Neural progenitor cell (in vitro differentiated cells): ENCODE results near the gene RPL9. TPM values are rescaled to one million over a fixed set of nuclear protein-coding genes. Genes with fewer than 3 reads are reported as not detected.

Source experiments
- DNase-seq: peaks from one replicate; pipeline ENCODE4 v3.0.0-alpha.2; 2016; ENCODE audit warnings: low spot score
- H2AFZ ChIP-seq: fragments of 200-600 bp; sonication (generic); replicated peaks from 2 replicates; pipeline ENCODE4 v1.6.1; 2016; ENCODE audit warnings: antibody characterized with exemption
- H3F3A ChIP-seq: fragments of 200-600 bp; sonication (generic); 2 replicates; pipeline ENCODE4 v1.6.1; 2016; ENCODE audit warnings: antibody characterized with exemption, low read depth
- H3K27ac ChIP-seq: fragments of 200-600 bp; sonication (generic); 2 replicates; pipeline ENCODE4 v1.5.1; 2016; ENCODE audit warnings: mild to moderate bottlenecking
- H3K27me3 ChIP-seq: fragments of 200-600 bp; sonication (generic); 2 replicates; pipeline ENCODE4 v1.6.1; 2016; ENCODE audit warnings: mild to moderate bottlenecking, moderate library complexity
- H3K36me3 ChIP-seq: fragments of 200-600 bp; sonication (generic); 2 replicates; pipeline ENCODE4 v1.5.1; 2016
- H3K4me1 ChIP-seq: fragments of 200-600 bp; sonication (generic); 2 replicates; pipeline ENCODE4 v1.6.1; 2016; ENCODE audit warnings: mixed run types
- H3K4me2 ChIP-seq: fragments of 200-600 bp; sonication (generic); 2 replicates; pipeline ENCODE4 v1.6.1; 2016
- H3K4me3 ChIP-seq: fragments of 200-600 bp; sonication (generic); 2 replicates; pipeline ENCODE4 v1.5.1; 2016
- H3K79me2 ChIP-seq: fragments of 200-600 bp; sonication (generic); 2 replicates; pipeline ENCODE4 v1.6.1; 2016; ENCODE audit warnings: low read depth
- H3K9ac ChIP-seq: fragments of 200-600 bp; sonication (generic); 2 replicates; pipeline ENCODE4 v1.6.1; 2016
- H3K9me3 ChIP-seq: fragments of 200-600 bp; sonication (generic); 2 replicates; pipeline ENCODE4 v1.5.1; 2016; ENCODE audit warnings: low read depth
- H4K20me1 ChIP-seq: fragments of 200-600 bp; sonication (generic); 2 replicates; pipeline ENCODE4 v1.6.1; 2016; ENCODE audit warnings: low read depth
- H3K27ac Mint-ChIP-seq: 3 replicates; pipeline ENCODE4 v1.8.0; 2021; ENCODE audit warnings: mixed read lengths
- H3K27me3 Mint-ChIP-seq: 2 replicates; pipeline ENCODE4 v1.8.0; 2022; ENCODE audit warnings: low read depth, mild to moderate bottlenecking, inconsistent platforms, moderate library complexity, mixed read lengths; ENCODE audit not compliant: insufficient read depth
- H3K36me3 Mint-ChIP-seq: 3 replicates; pipeline ENCODE4 v1.8.0; 2021; ENCODE audit warnings: mixed read lengths
- H3K4me1 Mint-ChIP-seq: 3 replicates; pipeline ENCODE4 v1.8.0; 2021; ENCODE audit warnings: mixed read lengths
- H3K4me3 Mint-ChIP-seq: 3 replicates; pipeline ENCODE4 v1.8.0; 2021; ENCODE audit warnings: mild to moderate bottlenecking, moderate library complexity, mixed read lengths
- H3K9me3 Mint-ChIP-seq: 3 replicates; pipeline ENCODE4 v1.8.0; 2020; ENCODE audit warnings: mixed read lengths
- EZH2 ChIP-seq: fragments of 200-600 bp; sonication (generic); IDR thresholded peaks from 2 replicates; pipeline ENCODE4 v1.6.1; 2017; ENCODE audit warnings: antibody characterized with exemption, mild to moderate bottlenecking, moderate library complexity
- EZH2phosphoT487 ChIP-seq: fragments of 200-600 bp; sonication (generic); IDR thresholded peaks from 2 replicates; pipeline ENCODE4 v1.6.1; 2017; ENCODE audit warnings: antibody characterized with exemption
- total RNA-seq: library from RNA; depleted of rRNA; stranded (reverse); fragments of >200 nt; gene quantifications from 2 replicates; pipeline ENCODE4 v1.2.3, GENCODE V29; 2015; ENCODE audit warnings: low replicate concordance
- TF ChIP-seq, protein P1 (sequence below): fragments of 200-600 bp; sonication (generic); IDR thresholded peaks from 2 replicates; pipeline ENCODE4 v1.5.1; 2017; ENCODE audit warnings: antibody characterized with exemption, mild to moderate bottlenecking

Gene RPL9
- total RNA-seq, 1 donor from 2014 or later, result 6,671 TPM

DNA sequence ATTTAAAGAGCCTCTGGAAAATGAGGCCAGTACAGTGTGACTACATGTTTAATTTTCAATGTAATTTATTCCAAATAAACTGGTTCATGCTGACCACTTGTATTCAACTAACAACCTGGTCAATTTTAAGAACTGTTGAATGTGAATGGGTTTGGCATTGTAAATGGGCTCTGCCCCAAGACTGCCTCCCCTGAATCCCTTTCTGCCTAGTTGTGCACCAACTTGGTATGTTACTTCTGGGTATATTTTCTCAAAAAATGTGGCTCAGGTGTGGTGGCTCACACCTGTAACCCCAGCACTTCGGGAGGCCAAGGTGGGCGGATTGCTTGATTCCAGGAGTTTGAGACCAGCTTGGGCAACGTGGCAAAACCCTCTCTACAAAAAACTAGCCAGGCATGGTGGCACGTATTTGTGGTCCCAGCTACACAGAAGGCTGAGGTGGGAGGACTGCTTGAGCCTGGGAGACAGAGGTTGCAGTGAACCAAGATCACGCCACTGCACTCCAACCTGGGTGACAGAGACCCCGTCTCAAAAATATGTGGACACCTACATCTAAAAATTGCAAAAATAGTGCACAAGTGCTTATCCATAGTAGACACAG is 7.2 kb downstream of the RPL9 start:
- no peak overlapping the region for H3K4me3 ChIP-seq
- peaks cover 6% of the 10 kb centered on the region for H3K4me1 ChIP-seq
- no peak overlapping the region for H3K4me3 Mint-ChIP-seq
- H3K9ac ChIP-seq, result no peak overlapping the region
- H3F3A ChIP-seq, result peaks cover 85% of the 10 kb centered on the region
- peaks cover 30% of the 10 kb centered on the region for H3K79me2 ChIP-seq
- peaks cover 39% of the 10 kb centered on the region for H3K36me3 ChIP-seq
- H2AFZ ChIP-seq, result no peak overlapping the region
- H3K9me3 ChIP-seq, result no peaks in the 10 kb centered on the region
- peaks cover 49% of the 10 kb centered on the region for H4K20me1 ChIP-seq
- no peaks in the 10 kb centered on the region for H3K9me3 Mint-ChIP-seq
- no peak overlapping the region for H3K27ac Mint-ChIP-seq
- H3K27ac ChIP-seq, result no peak overlapping the region
- H3K36me3 Mint-ChIP-seq, result peaks cover 31% of the 10 kb centered on the region
- H3K4me2 ChIP-seq, result no peak overlapping the region
- DNase-seq, result no peak
- H3K27me3 Mint-ChIP-seq, result peaks cover 2% of the 10 kb centered on the region
- H3K27me3 ChIP-seq, result no peaks in the 10 kb centered on the region
- TF ChIP-seq, protein P1, sequence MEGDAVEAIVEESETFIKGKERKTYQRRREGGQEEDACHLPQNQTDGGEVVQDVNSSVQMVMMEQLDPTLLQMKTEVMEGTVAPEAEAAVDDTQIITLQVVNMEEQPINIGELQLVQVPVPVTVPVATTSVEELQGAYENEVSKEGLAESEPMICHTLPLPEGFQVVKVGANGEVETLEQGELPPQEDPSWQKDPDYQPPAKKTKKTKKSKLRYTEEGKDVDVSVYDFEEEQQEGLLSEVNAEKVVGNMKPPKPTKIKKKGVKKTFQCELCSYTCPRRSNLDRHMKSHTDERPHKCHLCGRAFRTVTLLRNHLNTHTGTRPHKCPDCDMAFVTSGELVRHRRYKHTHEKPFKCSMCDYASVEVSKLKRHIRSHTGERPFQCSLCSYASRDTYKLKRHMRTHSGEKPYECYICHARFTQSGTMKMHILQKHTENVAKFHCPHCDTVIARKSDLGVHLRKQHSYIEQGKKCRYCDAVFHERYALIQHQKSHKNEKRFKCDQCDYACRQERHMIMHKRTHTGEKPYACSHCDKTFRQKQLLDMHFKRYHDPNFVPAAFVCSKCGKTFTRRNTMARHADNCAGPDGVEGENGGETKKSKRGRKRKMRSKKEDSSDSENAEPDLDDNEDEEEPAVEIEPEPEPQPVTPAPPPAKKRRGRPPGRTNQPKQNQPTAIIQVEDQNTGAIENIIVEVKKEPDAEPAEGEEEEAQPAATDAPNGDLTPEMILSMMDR, result no peak
- TF ChIP-seq EZH2 (no peak), EZH2phosphoT487 (no peak)
- peaks cover under 1% of the 10 kb centered on the region for H3K4me1 Mint-ChIP-seq

DNA sequence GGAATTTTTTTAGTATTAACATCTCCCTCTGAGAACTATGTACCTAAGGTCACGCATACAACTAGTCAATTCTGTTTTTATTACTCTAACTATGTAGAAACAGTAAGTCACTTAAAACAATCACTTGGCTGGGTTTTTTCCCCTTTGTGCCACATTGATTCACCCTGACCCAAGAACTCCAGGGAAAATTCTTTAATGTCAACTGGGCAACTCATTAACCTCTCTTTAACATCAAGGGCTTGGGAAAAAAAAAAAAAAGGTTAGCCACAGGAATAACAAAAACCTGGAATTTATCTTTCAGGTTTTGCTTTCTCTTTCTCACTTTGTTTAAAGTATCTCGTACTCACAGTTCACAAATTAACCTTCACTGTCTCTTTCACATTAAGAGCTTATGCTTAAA is 8.1 kb downstream of the RPL9 start:
- peaks cover 40% of the 10 kb centered on the region for H4K20me1 ChIP-seq
- peak overlapping the region; percentile 27 for H3K27ac ChIP-seq
- H3K4me3 ChIP-seq, result no peak overlapping the region
- peaks cover 21% of the 10 kb centered on the region for H3K79me2 ChIP-seq
- H3K27ac Mint-ChIP-seq, result no peak overlapping the region
- no peaks in the 10 kb centered on the region for H3K9me3 ChIP-seq
- H3K4me1 ChIP-seq, result no peaks in the 10 kb centered on the region
- peaks cover 82% of the 10 kb centered on the region for H3F3A ChIP-seq
- no peaks in the 10 kb centered on the region for H3K4me1 Mint-ChIP-seq
- TF ChIP-seq EZH2, result no peak
- TF ChIP-seq EZH2phosphoT487, result no peak
- TF ChIP-seq, protein P1, result no peak
- no peak overlapping the region for H2AFZ ChIP-seq
- no peak overlapping the region for H3K9ac ChIP-seq
- H3K36me3 ChIP-seq, result peaks cover 31% of the 10 kb centered on the region
- H3K27me3 Mint-ChIP-seq, result peaks cover 4% of the 10 kb centered on the region
- H3K9me3 Mint-ChIP-seq, result no peaks in the 10 kb centered on the region
- DNase-seq, result no peak
- no peak overlapping the region for H3K4me3 Mint-ChIP-seq
- H3K4me2 ChIP-seq, result no peak overlapping the region
- no peaks in the 10 kb centered on the region for H3K27me3 ChIP-seq
- peaks cover 30% of the 10 kb centered on the region for H3K36me3 Mint-ChIP-seq

DNA sequence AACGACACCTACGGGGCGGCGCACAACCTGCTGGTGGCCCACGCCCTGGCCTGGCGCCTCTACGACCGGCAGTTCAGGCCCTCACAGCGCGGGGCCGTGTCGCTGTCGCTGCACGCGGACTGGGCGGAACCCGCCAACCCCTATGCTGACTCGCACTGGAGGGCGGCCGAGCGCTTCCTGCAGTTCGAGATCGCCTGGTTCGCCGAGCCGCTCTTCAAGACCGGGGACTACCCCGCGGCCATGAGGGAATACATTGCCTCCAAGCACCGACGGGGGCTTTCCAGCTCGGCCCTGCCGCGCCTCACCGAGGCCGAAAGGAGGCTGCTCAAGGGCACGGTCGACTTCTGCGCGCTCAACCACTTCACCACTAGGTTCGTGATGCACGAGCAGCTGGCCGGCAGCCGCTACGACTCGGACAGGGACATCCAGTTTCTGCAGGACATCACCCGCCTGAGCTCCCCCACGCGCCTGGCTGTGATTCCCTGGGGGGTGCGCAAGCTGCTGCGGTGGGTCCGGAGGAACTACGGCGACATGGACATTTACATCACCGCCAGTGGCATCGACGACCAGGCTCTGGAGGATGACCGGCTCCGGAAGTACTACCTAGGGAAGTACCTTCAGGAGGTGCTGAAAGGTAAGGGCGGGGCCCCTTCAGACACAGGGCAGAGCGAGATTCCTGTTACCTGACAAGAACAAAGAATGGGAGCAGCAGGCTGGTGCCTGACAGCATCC is 11.7 kb downstream of the RPL9 start:
- H2AFZ ChIP-seq, result no peak overlapping the region
- no peak overlapping the region for H3K4me3 Mint-ChIP-seq
- H3K27me3 ChIP-seq, result no peaks in the 10 kb centered on the region
- peak overlapping the region; percentile 15 for H3K4me3 ChIP-seq
- H3K36me3 ChIP-seq, result peaks cover 5% of the 10 kb centered on the region
- H3F3A ChIP-seq, result peaks cover 46% of the 10 kb centered on the region
- no peaks in the 10 kb centered on the region for H3K9me3 ChIP-seq
- no peak for TF ChIP-seq EZH2
- TF ChIP-seq, protein P1, result no peak
- no peak for TF ChIP-seq EZH2phosphoT487
- peak; percentile 49 for DNase-seq
- no peak overlapping the region for H3K27ac ChIP-seq
- H3K27me3 Mint-ChIP-seq, result peaks cover 4% of the 10 kb centered on the region
- peaks cover 7% of the 10 kb centered on the region for H4K20me1 ChIP-seq
- H3K9ac ChIP-seq, result no peak overlapping the region
- H3K36me3 Mint-ChIP-seq, result peaks cover 7% of the 10 kb centered on the region
- no peaks in the 10 kb centered on the region for H3K4me1 Mint-ChIP-seq
- H3K4me2 ChIP-seq, result peak overlapping the region; percentile 43
- H3K4me1 ChIP-seq, result no peaks in the 10 kb centered on the region
- no peaks in the 10 kb centered on the region for H3K79me2 ChIP-seq
- no peaks in the 10 kb centered on the region for H3K9me3 Mint-ChIP-seq
- H3K27ac Mint-ChIP-seq, result no peak overlapping the region
